GM21723 (cell line): ENCODE results near the gene CCDC171.

Experiments used
- ATAC-seq: cut with Tn5 transposase; IDR thresholded peaks from one replicate; pipeline ENCODE4 v1.9.1; 2021; ENCODE audit warnings: mild to moderate bottlenecking, moderate library complexity; ENCODE audit not compliant: unreplicated experiment

The CCDC171 gene

GRCh38 chr9:15975101-15975778 is 422.4 kb downstream of the CCDC171 start:
- no peak for ATAC-seq

- no peak for ATAC-seq
Measured at GRCh38 chr9:15977438-15977837, 424.6 kb downstream of the CCDC171 start.

- ATAC-seq, result no peak
Measured at GRCh38 chr9:15982182-15982581, 429.3 kb downstream of the CCDC171 start.

- no peak for ATAC-seq
Measured at GRCh38 chr9:15999422-16000339, 446.8 kb downstream of the CCDC171 start.

GRCh38 chr9:16000811-16001210 is 448.0 kb downstream of the CCDC171 start:
- no peak for ATAC-seq

- ATAC-seq, result no peak
Measured at GRCh38 chr9:16001856-16002255, 449.0 kb downstream of the CCDC171 start.

GRCh38 chr9:16002816-16003215 is 450.0 kb downstream of the CCDC171 start:
- no peak for ATAC-seq

GRCh38 chr9:16003785-16004184 is 450.9 kb downstream of the CCDC171 start:
- no peak for ATAC-seq

GRCh38 chr9:16004613-16005012 is 451.8 kb downstream of the CCDC171 start:
- ATAC-seq, result no peak

GRCh38 chr9:16010221-16010620 is 457.4 kb downstream of the CCDC171 start:
- no peak for ATAC-seq

GRCh38 chr9:16012621-16013020 is 459.8 kb downstream of the CCDC171 start:
- ATAC-seq, result no peak

- ATAC-seq, result no peak
Measured at GRCh38 chr9:16013366-16013765, 460.5 kb downstream of the CCDC171 start.

GRCh38 chr9:16013826-16014225 is 461.0 kb downstream of the CCDC171 start:
- ATAC-seq, result no peak

- no peak for ATAC-seq
Measured at GRCh38 chr9:16022228-16022627, 469.4 kb downstream of the CCDC171 start.

- no peak for ATAC-seq
Measured at GRCh38 chr9:16023446-16023845, 470.6 kb downstream of the CCDC171 start.
